Heart right ventricle (tissue), 16 donors: ENCODE data around the gene SLC16A1. TPM values are rescaled to one million over a fixed set of nuclear protein-coding genes. Genes with fewer than 3 reads are reported as not detected.

Experiments used
- ATAC-seq, 8 donors: fragments of 200-7000 bp; cut with Tn5 transposase; one replicate each; pipeline ENCODE4 v1.9.1; 2020; ENCODE audit warnings: mild to moderate bottlenecking in 8 of 8, moderate library complexity in 8 of 8, moderate number of reproducible peaks in 1 of 8
- DNase-seq, 2 donors: peaks; one replicate each; pipeline ENCODE4 v3.0.0-alpha.2; 2020
- H3K27ac ChIP-seq, 10 donors: fragments of 200-600 bp; sonication (generic) in 2 of 10; one replicate each; pipeline versions ENCODE4 v1.5.0 to v1.8.0; 2020 to 2022; ENCODE audit warnings: mild to moderate bottlenecking in 3 of 10
- H3K27me3 ChIP-seq, 7 donors: fragments of 200-600 bp; one replicate each; pipeline ENCODE4 v1.8.0; 2021 to 2022; ENCODE audit warnings: mild to moderate bottlenecking in 2 of 7
- H3K36me3 ChIP-seq, 9 donors: fragments of 200-600 bp; sonication (generic) in 1 of 9; one replicate each; pipeline versions ENCODE4 v1.5.0 to v1.8.0; 2020 to 2022; ENCODE audit warnings: mild to moderate bottlenecking in 2 of 9
- H3K4me1 ChIP-seq, 9 donors: fragments of 200-600 bp; sonication (generic) in 1 of 9; one replicate each; pipeline versions ENCODE4 v1.5.0 to v1.8.0; 2020 to 2022; ENCODE audit warnings: mild to moderate bottlenecking in 4 of 9
- H3K4me3 ChIP-seq, 10 donors: fragments of 200-600 bp; sonication (generic) in 2 of 10; one replicate each; pipeline versions ENCODE4 v1.5.0 to v1.8.0; 2020 to 2022; ENCODE audit warnings: mild to moderate bottlenecking in 7 of 10, moderate library complexity in 2 of 10
- H3K9me3 ChIP-seq, 11 donors: fragments of 200-600 bp in 10 of 11; sonication (generic) in 2 of 11; one replicate each; pipeline versions ENCODE4 v1.5.0 to v1.8.0; 2013 to 2022; ENCODE audit warnings: mild to moderate bottlenecking in 2 of 11, control low read depth in 1 of 11, moderate library complexity in 1 of 11
- WGBS, 2 donors: extraction: QIAGEN DNeasy Blood & Tissue Kit; methylation state at CpG; one replicate each; pipeline ENCODE4 v1.1.7; 2013; ENCODE audit warnings: inconsistent platforms in 1 of 2; 5-methylcytosine and 5-hydroxymethylcytosine counted together
- intact Hi-C, 10 donors: fragments of 100-400 bp; cut with DNase I; formaldehyde crosslinking; loops; one replicate each; pipeline versions ENCODE4 v1.11.1 to v1.14.2; 2022
- polyA plus RNA-seq, 2 donors: library from polyadenylated mRNA; stranded (reverse); fragments of 200-250 nt; gene quantifications; one replicate each; pipeline ENCODE4 v1.2.3, GENCODE V29; 2013
- total RNA-seq, 10 donors: library from RNA; stranded (reverse); fragmentation: NEBNext Ultra II Directional in 3 of 10; extraction: Animal tissue kit (Norgen Biotek cat#: 25700) in 3 of 10; gene quantifications; one replicate each; pipeline versions ENCODE4 v1.2.1 to v1.2.4, GENCODE V29; 2021 to 2023
- TF ChIP-seq, protein P1 (sequence below), 9 donors: fragments of 200-600 bp; sonication (generic) in 2 of 9; IDR thresholded peaks; one replicate each; pipeline versions ENCODE4 v1.5.0 to v1.8.0; 2021 to 2022; ENCODE audit warnings: antibody characterized with exemption in 9 of 9, mild to moderate bottlenecking in 5 of 9, moderate library complexity in 1 of 9
- donor health status: Arrhythmogenic right ventricular cardiomyopathy.
- donor health status: ischemic (EF 13 %, LVEDD 7.1; RV severe dilation, severe dysfunction).
- donor health status: healthy with polysubstance abuse.
- donor health status: DM: no; HTN: yes; CAD: no.
- donor health status: DM: no; HTN: no; CAD: no.
- donor health status: ischemic (EF 25% LVEDD 6.9; RV normal size, moderate dysfunction).
- donor health status: ischemic (EF 25% LVEDD 5.7; RV mildly dilated, moderate dysfunction).
- donor health status: healthy.
- donor health status: DM: yes; HTN: yes; CAD: no.
- donor health status: Ischemic cardiomyopathy.
- donor health status: ischemic (EF 35%, LVEDD 5.7; RV mildly dilated, moderate dysfunction).
- donor health status: nonischemic (EF 11% LVEDD 7.7; RV severe dilation, severe dysfunction).
- donor health status: DM: yes; HTN: yes; CAD: no.
- donor health status: PGD.
- donor health status: ischemic (EF 29% LVEDD 5.4; RV normal size, mild dysfunction).
- donor health status: nonischemic (EF 23%, LVEDD 6.1; RV moderate dilation, normal function).

SLC16A1 gene
- total and polyA plus RNA-seq, 12 donors = 43.9 to 193 (median 148) TPM

GRCh38 chr1:112923234-112923958 lies 32.6 kb downstream of the SLC16A1 start:
- intact Hi-C loops = no loop called here
- no peak overlapping the region for H3K27ac ChIP-seq
- no peaks in the 10 kb centered on the region for H3K27me3 ChIP-seq
- H3K4me1 ChIP-seq = peaks cover 0 to 29% (median 10%) of the 10 kb centered on the region in 9 donors
- peak in 7 of 8 donors; percentile 23 to 70 (median 51) for ATAC-seq
- TF ChIP-seq, protein P1, sequence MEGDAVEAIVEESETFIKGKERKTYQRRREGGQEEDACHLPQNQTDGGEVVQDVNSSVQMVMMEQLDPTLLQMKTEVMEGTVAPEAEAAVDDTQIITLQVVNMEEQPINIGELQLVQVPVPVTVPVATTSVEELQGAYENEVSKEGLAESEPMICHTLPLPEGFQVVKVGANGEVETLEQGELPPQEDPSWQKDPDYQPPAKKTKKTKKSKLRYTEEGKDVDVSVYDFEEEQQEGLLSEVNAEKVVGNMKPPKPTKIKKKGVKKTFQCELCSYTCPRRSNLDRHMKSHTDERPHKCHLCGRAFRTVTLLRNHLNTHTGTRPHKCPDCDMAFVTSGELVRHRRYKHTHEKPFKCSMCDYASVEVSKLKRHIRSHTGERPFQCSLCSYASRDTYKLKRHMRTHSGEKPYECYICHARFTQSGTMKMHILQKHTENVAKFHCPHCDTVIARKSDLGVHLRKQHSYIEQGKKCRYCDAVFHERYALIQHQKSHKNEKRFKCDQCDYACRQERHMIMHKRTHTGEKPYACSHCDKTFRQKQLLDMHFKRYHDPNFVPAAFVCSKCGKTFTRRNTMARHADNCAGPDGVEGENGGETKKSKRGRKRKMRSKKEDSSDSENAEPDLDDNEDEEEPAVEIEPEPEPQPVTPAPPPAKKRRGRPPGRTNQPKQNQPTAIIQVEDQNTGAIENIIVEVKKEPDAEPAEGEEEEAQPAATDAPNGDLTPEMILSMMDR (IDR thresholded peaks at IDR 0.05) = no peak
- no peaks in the 10 kb centered on the region for H3K9me3 ChIP-seq
- H3K36me3 ChIP-seq = peaks cover 0 to 86% (median 19%) of the 10 kb centered on the region in 9 donors
- WGBS, 2 donors = 92 to 93% methylated on average over 25 of the region's 25 CpGs
- DNase-seq = no peak
- no peak overlapping the region for H3K4me3 ChIP-seq

DNA sequence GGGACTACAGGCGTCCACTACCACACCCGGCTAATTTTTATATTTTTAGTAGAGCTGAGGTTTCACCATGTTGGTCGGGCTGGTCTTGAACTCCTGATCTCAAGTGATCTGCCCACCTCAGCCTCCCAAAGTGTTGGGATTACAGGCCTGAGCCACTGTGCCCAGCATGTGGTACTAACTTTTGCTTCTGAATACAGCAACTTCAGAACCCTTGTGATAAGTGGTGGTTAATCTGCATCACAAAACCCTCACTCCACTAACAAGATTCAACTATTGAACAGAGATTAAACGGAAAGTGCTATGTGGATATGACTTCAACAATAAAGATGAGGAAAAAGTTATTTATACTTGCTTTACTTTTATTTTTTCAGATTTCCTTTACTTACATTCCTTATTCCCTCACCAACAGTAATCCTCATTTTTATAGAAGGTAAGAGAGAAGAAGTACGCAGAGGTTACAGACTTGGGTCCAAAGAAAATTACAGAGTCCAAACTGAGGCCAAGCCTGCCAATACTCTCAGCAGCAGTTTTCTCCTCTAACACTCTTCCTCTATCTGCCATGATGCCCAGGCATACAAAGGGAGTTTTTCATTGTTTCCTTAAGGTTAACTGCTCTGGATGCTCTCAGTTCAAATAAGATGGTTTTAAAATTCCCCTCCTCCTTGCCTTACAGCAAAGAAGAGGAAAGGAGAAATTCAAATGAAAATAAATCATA lies 44.3 kb downstream of the SLC16A1 start:
- Histone ChIP-seq H3K27me3 (no peaks in the 10 kb centered on the region), H3K36me3 (peaks cover 0 to 57% (median 6%) of the 10 kb centered on the region in 9 donors), H3K27ac (no peak overlapping the region), H3K4me1 (peaks cover 0 to 23% (median 2%) of the 10 kb centered on the region in 9 donors), H3K9me3 (no peaks in the 10 kb centered on the region), H3K4me3 (no peak overlapping the region)
- intact Hi-C loops = no loop called here
- 94% methylated on average over 5 of the region's 5 CpGs for WGBS, 2 donors
- DNase-seq = no peak
- no peak for ATAC-seq
- TF ChIP-seq, protein P1 (IDR thresholded peaks at IDR 0.05) = no peak

DNA sequence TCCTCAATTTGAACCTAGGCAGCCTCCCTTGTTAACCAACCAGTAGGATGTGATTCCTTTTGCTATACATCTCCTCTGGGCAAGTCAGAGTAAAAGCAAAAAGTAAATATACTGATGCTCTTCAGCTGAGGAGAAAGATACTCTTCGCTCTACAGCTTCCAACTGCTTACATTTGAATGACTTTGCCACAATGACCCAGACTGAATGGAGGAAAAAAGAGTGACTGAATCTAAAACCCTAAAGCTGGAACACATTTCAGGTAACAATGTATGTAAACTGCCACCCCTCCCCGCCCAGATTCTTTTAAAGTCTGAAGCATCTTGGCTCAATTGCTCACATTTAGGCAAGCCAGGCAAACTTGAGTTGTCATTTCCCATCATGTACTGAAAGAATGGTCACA lies 46.1 kb downstream of the SLC16A1 start:
- WGBS, 2 donors = 98 to 99% methylated on average over 2 of the region's 2 CpGs
- Histone ChIP-seq H3K4me1 (peaks cover 0 to 36% (median 20%) of the 10 kb centered on the region in 9 donors), H3K9me3 (no peaks in the 10 kb centered on the region), H3K27me3 (no peaks in the 10 kb centered on the region), H3K36me3 (peaks cover 0 to 43% (median 4%) of the 10 kb centered on the region in 9 donors), H3K27ac (no peak overlapping the region), H3K4me3 (no peak overlapping the region)
- TF ChIP-seq, protein P1 (IDR thresholded peaks at IDR 0.05) = no peak
- intact Hi-C loops = loop anchor here in 2 of 10 donors (10.0 kb wide), 1 partner anchor 45 kb away; the partner anchor contains the start of gene SLC16A1 (in 2 of the 2)
- ATAC-seq = no peak
- DNase-seq = no peak

- peak in 5 of 8 donors; percentile 7 to 45 (median 18) for ATAC-seq
- Histone ChIP-seq H3K27ac (peak overlapping the region in 9 of 10 donors; percentile 30 to 82 (median 60)), H3K27me3 (no peaks in the 10 kb centered on the region), H3K36me3 (peaks cover 0 to 12% (median 0%) of the 10 kb centered on the region in 9 donors), H3K4me1 (peaks cover 0 to 41% (median 32%) of the 10 kb centered on the region in 9 donors), H3K9me3 (no peaks in the 10 kb centered on the region), H3K4me3 (no peak overlapping the region)
- TF ChIP-seq, protein P1 (IDR thresholded peaks at IDR 0.05) = no peak
- DNase-seq = no peak
- intact Hi-C loops = loop anchor here in 2 of 10 donors (10.0 kb wide), 1 partner anchor 49 kb away; the partner anchor contains the start of gene SLC16A1 (in 2 of the 2)
- WGBS, 2 donors = 65 to 83% methylated on average over 2 of the region's 2 CpGs
Observed at GRCh38 chr1:112906150-112906698, 49.8 kb downstream of the SLC16A1 start.
